Nephron progenitor cell (in vitro differentiated cells): ENCODE measurements around the gene CRB2.

Experiments used
- DNase-seq: peaks from one replicate; pipeline ENCODE4 v3.0.0; 2021
- H3K27ac Mint-ChIP-seq: 2 replicates; pipeline ENCODE4 v1.8.0; 2021; ENCODE audit warnings: mild to moderate bottlenecking, moderate library complexity, mixed read lengths
- H3K27me3 Mint-ChIP-seq: 2 replicates; pipeline ENCODE4 v1.8.0; 2021; ENCODE audit warnings: mild to moderate bottlenecking, low read depth, mixed read lengths; ENCODE audit not compliant: poor library complexity
- H3K36me3 Mint-ChIP-seq: 2 replicates; pipeline ENCODE4 v1.8.0; 2021; ENCODE audit warnings: low read depth, mixed read lengths
- H3K4me1 Mint-ChIP-seq: 2 replicates; pipeline ENCODE4 v1.8.0; 2021; ENCODE audit warnings: mixed read lengths
- H3K4me3 Mint-ChIP-seq: 2 replicates; pipeline ENCODE4 v1.8.0; 2021; ENCODE audit warnings: mild to moderate bottlenecking, moderate library complexity, mixed read lengths
- H3K9me3 Mint-ChIP-seq: 2 replicates; pipeline ENCODE4 v1.8.0; 2021; ENCODE audit warnings: mild to moderate bottlenecking, moderate library complexity, mixed read lengths
- TF ChIP-seq, protein P1 (sequence below): fragments of 200-600 bp; sonication (generic); IDR thresholded peaks from 2 replicates; pipeline ENCODE4 v1.5.0; 2021; ENCODE audit warnings: antibody characterized with exemption

The CRB2 gene

GRCh38 chr9:123346826-123347225 is 9.2 kb upstream of the CRB2 start:
- no peaks in the 10 kb centered on the region for H3K9me3 Mint-ChIP-seq
- H3K27me3 Mint-ChIP-seq = peaks cover 14% of the 10 kb centered on the region
- no peak overlapping the region for H3K27ac Mint-ChIP-seq
- no peak for DNase-seq
- no peak overlapping the region for H3K4me3 Mint-ChIP-seq
- TF ChIP-seq, protein P1, sequence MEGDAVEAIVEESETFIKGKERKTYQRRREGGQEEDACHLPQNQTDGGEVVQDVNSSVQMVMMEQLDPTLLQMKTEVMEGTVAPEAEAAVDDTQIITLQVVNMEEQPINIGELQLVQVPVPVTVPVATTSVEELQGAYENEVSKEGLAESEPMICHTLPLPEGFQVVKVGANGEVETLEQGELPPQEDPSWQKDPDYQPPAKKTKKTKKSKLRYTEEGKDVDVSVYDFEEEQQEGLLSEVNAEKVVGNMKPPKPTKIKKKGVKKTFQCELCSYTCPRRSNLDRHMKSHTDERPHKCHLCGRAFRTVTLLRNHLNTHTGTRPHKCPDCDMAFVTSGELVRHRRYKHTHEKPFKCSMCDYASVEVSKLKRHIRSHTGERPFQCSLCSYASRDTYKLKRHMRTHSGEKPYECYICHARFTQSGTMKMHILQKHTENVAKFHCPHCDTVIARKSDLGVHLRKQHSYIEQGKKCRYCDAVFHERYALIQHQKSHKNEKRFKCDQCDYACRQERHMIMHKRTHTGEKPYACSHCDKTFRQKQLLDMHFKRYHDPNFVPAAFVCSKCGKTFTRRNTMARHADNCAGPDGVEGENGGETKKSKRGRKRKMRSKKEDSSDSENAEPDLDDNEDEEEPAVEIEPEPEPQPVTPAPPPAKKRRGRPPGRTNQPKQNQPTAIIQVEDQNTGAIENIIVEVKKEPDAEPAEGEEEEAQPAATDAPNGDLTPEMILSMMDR = no peak
- peaks cover 21% of the 10 kb centered on the region for H3K4me1 Mint-ChIP-seq
- no peaks in the 10 kb centered on the region for H3K36me3 Mint-ChIP-seq

- Mint-ChIP-seq H3K4me3 (no peak overlapping the region), H3K27ac (no peak overlapping the region), H3K4me1 (peaks cover 17% of the 10 kb centered on the region), H3K27me3 (peaks cover 21% of the 10 kb centered on the region), H3K36me3 (no peaks in the 10 kb centered on the region), H3K9me3 (no peaks in the 10 kb centered on the region)
- TF ChIP-seq, protein P1 = no peak
- no peak for DNase-seq
Measured at GRCh38 chr9:123347289-123348060, 8.5 kb upstream of the CRB2 start.

DNA sequence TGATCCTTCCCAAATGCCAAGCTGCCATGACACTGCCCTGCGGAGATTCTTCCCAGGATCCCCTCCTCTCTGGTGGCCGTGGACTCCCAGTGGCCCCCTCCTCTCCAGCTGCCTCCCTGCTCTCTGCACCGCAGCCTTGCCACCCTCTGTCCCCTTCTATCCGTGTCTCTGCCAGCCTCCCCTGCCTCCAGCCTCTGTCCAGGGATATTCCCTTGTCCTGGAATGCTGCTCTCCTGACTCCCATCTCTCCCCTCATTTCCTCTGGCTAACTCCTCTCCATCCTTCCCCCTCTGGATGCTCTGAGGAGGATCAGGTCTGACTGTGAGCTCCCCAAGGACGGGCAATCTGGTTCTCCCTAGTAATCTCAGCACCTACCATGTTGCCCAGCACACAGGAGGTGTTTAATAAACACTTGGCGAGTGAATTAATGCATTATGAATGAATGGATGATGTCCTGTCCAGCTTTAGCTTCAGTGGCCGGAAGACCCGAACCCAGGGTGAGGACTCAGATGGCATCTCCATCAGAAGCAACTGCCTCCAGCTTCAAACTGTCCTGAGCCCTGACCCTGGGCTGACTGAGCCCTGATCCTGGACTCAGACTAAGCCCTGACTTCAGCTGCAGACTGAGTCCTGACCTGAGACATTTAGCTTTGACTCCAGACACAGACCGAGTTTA is 7.5 kb upstream of the CRB2 start:
- Mint-ChIP-seq H3K9me3 (no peaks in the 10 kb centered on the region), H3K36me3 (no peaks in the 10 kb centered on the region), H3K27me3 (peaks cover 29% of the 10 kb centered on the region), H3K4me3 (no peak overlapping the region), H3K27ac (no peak overlapping the region), H3K4me1 (peaks cover 13% of the 10 kb centered on the region)
- TF ChIP-seq, protein P1 = no peak
- DNase-seq = no peak

DNA sequence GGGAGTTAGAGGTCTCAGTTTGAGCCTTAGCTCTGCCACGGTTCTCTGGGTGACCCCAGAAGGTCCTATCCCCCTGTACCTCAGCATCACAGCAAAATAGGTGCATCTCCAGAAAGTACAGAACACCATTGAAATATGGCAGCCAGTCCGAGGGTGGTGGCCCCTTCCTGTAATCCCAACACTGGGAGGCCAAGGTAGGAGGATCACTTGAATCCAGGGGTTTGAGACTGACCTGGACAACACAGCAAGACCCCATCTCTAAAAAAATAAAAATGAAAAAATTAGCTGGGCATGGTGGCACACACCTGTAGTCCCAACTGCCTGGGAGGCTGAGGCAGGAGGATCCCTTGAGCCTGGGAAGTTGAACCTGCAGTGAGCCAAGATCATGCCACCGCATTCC is 7.0 kb upstream of the CRB2 start:
- peaks cover 11% of the 10 kb centered on the region for H3K4me1 Mint-ChIP-seq

GRCh38 chr9:123349691-123350480 is 6.1 kb upstream of the CRB2 start:
- H3K27ac Mint-ChIP-seq = no peak overlapping the region
- peaks cover 33% of the 10 kb centered on the region for H3K27me3 Mint-ChIP-seq
- no peak overlapping the region for H3K4me3 Mint-ChIP-seq
- H3K4me1 Mint-ChIP-seq = peaks cover 17% of the 10 kb centered on the region
- DNase-seq = peak; percentile 80
- no peaks in the 10 kb centered on the region for H3K9me3 Mint-ChIP-seq
- H3K36me3 Mint-ChIP-seq = no peaks in the 10 kb centered on the region
- TF ChIP-seq, protein P1 = peak; percentile 98

More for the DNA sequence above, 7.0 kb upstream of the CRB2 start:
- Mint-ChIP-seq H3K4me3 (no peak overlapping the region), H3K36me3 (no peaks in the 10 kb centered on the region), H3K27me3 (peaks cover 30% of the 10 kb centered on the region), H3K27ac (no peak overlapping the region), H3K9me3 (no peaks in the 10 kb centered on the region)
- TF ChIP-seq, protein P1 = no peak
- DNase-seq = no peak
